GM19238 (cell line): ENCODE results near the gene CEACAM21.
"Not testable (repeated sequence)": the region's sequence is repeated elsewhere in the genome, so short reads cannot be mapped to it uniquely, and the experiment has no call there.

ENCODE experiments used
- DNase-seq: peaks from one replicate; pipeline ENCODE4 v3.0.0; 2011; ENCODE audit warnings: low spot score; ENCODE audit not compliant: insufficient read length

The CEACAM21 gene

DNA sequence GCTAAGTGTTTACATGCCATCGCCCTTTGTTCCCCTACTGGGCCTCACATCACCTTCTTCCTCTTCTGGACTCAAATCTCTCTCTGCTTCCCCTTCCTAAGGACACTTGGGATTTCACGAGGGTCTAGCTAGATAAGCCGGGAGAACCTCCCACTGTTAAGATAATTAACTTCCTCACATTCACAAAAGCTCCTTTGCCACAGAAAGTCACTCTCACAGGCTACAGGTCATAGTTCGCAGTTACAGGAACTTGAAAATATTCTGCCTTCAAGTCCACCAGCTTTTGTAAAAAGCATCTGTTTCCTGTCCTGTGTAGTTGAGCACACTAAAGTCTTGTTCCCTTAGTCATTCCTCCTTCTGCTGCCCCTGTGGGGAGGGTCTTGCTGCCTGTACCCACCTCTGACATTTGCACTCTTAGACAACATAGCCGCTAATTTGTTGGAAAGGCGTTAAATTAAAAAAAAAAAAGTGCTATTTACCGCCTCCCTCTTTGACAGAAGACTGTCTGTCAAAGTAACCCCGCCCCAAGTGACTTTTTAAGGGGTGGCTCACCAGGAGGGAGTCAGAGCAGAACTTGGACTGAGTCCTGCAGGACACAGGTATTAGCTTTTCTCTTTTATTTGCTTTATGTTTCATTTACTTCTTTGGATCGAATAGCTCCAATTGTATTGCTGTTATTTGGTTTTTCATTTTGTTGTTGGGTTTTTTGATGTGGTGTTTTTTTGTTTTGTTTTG lies 26.8 kb upstream of the CEACAM21 start:
- DNase-seq = no peak

DNA sequence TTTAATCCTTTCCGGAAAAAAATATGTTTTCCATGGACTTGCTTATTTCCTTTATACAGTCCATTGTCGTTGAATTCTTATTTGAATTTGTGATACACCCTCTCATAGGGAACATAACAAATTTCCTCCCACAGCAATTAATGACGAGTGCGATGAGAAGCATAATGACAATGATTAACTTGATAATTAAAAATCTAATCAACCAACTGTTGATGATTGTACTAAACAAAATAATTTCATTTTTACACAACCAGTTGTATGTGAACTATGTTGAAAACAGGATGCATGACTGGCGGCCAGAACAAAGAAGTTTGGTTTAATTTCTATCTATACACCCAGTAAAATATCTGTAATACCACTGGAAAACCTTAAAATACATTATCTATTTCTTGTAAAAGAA lies 26.1 kb upstream of the CEACAM21 start:
- no peak for DNase-seq

DNA sequence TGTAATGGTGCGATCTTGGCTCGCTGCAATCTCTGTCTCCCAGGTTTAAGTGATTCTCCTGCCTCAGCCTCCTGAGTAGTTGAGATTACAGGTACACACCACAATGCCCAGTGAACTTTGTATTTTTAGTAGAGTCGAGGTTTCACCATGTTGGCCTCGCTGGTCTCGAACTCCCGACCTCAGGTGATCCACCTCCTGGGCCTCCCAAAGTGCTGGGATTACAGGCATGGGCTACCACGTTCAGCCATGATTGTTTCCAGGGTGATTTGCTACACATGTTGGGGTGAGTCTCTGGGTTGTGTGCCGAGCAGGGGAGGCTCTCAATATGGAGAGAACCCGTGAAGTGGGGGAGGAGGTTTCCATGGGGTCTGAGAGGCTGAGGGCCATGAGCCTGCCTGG lies 24.8 kb upstream of the CEACAM21 start:
- DNase-seq = no peak

DNA sequence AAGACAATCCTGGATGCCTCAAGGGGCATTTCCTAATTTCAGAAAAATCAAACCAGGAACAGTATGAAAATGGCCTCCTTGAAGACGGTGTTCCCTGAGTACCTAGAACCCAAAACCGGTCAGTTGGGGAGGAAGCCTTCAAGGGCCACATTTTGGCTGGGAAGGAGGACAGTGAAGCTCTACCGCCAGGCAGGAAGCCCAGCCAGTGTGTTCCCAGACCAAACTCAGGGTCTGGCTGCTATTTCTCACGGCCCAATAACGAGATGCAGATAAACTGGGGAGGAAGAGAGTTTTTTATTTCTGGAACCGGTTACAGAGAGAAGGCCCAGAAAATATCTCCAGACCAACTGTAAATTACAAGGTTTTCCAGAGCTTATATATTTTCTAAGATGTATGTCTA lies 24.3 kb upstream of the CEACAM21 start:
- DNase-seq = no peak

DNA sequence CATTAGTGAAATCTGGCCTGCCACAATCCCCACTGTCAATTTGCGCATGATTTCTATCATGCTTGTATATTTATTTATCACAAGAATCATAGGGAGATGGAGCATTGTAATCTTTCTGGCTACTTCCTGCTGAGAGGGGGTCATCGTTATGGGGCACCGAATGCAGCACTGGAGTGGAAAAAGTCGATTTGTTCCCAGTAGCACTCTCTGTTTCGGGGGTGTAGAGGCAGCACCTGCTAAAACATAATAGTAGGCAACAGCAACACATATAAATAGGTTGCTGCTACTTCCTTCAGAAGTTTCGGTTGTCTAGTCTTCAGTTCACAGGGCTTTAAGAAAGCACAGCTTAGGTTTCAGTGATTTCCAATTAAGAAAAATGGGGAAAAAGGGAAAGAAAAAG lies 23.4 kb upstream of the CEACAM21 start:
- DNase-seq = no peak

DNA sequence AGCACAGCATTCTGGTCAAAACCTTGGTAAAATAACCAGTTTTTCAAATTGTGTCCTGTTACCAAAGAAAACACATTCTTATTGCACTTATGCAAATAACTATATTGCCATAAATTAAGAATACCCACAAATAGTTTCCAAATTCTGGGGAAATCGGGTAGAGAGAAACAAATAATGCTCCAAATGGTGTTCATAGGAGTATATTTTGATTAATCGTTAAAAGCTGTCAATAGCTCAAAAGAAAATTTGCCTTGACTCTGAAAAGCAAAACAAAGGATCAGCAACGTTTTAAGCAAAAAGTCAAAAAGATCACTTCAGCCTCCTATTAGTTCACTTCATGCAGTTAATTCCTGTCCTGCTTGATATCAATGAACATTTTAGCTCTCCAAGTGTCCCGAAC lies 22.2 kb upstream of the CEACAM21 start:
- no peak for DNase-seq

DNA sequence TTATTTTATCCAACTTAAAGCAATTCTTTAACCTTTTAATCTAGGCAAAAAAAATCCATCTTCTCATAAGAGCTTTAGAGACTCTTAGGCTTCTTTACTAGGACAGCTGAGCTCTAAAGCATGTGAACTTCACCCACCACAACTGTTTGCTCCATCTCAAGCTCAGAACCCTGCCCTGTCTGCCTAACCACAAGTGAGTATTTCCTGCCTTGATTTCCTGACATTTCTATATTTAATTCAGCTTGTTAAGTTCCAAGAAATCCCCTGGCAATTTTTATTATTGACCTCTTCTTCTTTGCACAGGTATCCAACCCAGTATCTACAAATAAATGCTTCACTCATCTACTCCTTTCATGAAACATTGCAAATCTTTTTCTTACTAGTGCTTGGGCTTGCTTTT lies 21.1 kb upstream of the CEACAM21 start:
- DNase-seq = no peak

DNA sequence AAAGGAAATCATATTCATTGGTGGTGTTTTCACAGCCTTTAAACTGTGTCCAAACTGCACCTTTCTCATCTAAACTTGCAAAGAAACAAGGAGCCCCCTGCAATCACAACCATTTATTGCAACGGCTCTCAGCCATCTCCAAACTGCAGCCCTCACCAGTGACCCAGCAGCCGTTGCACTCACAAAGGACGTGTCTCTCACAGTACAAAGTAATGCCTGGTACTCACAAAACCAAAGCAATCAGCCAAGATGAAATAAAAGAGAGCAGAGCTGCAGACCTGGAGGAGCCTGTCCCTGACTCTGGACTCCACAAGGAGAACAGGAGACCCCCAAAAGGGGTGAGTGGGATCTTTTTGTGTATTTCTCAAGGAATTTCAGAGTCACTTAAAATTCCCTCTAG lies 20.2 kb upstream of the CEACAM21 start:
- no peak for DNase-seq

DNA sequence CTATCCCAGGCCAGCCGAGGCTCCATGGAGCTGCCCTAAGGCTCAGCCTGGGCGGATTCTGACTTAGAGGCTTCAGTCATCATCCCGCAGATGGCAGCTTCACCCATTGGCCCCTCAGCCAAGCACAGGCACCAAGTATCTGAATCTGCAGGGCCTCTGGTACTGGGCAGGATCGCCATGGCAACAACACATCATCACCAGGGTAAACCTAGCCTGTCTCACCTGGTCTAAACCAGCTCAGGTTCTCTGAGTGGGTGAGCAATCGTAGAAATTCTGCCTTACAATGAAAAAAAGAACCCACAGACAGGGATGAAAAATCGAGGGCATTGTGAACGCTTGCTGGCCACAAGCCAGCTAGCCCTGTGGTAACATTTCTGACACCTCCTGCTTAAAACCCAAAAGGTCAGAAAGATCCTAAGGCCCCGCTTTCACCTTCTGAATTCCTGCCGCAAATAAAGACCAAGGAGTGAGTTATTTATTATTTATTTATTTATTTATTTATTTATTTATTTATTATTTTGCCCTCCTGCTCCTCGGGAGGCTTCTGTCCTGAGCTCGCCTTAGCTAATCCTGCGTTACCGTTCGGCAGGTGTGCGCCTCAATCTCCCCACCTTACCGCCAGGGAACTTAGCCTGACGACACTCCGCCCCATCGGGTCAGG lies 12.0 kb upstream of the CEACAM21 start:
- DNase-seq = no peak

DNA sequence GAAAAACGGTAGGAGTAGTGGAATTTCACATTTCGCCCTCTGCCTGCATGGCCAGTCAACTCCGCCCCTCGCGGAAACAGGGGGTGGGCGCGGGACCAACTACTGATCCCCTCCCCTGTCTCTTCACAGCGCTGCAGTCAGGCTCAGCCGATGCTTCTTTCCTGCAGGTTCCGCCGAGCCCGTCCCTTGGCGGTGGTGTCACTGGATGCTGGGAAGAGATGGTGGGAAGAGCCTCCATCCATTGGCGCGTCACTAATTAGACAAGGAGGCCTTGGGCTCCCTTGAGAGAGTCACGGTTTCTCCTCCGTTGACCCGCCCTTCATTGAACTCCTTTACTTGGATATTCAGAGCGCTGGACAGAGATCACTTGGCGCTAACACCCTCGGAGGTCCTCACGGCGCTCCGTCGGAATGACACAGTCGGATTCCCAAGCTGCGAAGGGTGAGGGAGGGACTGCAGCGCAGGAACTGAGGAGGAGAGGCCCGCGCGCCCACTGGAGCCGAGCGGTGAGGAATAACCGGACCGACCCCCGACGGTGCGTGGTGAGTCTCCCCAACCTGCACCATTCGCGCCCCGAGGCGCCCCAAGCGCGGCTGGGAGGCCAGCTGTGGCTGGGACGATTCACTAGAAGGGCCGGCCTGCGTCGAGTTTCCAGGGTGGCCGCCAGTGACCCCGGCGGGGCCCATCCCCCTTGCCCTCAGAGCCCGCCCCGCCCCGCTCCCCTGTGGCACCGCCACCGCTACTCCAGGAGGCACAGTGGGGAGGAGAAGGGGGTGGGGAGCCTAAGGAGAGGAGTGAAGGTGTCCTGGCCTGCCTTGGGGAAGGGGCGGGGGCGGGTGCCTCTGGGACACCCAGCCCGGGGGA lies 11.2 kb upstream of the CEACAM21 start:
- DNase-seq = no peak

DNA sequence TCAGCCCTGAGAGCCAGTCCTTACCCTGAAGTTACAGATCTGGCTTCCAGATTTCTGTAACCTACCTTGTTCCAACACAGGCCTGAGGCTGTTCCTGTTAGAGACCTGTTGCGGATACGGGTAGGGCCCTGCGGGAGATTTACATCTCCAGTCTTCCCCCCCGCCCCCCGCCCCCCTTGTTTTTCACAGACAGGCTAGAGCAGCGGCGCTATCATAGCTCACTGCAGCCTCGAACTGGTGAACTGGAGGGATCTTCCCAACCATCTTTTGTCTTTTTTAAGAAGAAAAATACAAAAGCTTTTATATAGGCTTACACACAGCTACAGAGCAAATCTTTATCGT lies 10.6 kb upstream of the CEACAM21 start:
- DNase-seq = no peak

DNA sequence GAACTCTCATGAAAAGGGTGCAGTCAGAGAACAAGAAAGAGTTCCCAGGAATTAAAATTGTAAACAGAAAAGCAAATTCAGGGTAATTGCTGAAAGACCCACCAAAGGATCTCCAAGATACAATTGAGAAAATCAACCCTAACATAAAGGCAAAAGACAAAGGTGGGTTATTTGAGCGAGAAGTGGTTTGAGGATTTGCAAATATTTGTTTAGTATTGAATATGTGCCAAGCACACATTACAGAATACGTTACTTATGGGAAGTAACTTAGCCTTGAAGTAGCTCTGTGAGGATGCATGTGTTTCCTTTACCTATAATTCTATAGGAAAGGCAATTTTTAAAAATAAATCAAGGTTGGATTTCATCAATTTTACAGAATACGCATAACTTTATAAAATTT lies 10.0 kb upstream of the CEACAM21 start:
- no peak for DNase-seq

DNA sequence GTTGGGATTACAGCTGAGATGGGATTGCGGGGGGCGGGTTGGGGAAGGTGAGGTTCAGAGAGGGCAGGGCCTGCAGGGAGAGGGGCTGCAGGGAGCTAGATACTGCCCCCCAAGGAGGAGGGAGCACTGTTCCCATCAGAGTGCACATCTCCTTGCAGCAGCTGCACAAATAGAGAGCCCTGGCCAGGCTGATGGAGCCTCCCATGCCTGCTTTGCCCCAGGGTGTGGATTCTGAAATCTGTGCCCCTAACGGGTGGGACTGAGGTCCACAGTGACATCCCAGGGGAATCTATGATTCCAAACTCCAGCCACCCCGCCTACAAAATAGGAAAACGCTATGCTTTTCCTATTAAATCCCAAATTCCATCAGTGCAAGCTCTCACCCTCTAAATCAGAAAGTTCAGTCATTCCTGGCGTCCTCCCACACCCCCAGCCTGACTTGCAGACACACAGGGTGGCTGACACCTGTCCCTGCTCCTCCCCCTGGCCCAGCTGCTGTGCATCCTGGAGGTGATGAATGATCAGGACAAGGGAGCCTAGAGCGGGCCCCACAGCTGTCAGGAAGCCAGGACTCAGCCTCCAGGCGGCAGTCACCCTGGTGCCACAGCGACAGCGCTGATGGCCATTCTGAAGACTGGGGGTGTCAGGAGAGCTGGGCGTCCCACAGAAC lies 6.3 kb upstream of the CEACAM21 start:
- DNase-seq = no peak

DNA sequence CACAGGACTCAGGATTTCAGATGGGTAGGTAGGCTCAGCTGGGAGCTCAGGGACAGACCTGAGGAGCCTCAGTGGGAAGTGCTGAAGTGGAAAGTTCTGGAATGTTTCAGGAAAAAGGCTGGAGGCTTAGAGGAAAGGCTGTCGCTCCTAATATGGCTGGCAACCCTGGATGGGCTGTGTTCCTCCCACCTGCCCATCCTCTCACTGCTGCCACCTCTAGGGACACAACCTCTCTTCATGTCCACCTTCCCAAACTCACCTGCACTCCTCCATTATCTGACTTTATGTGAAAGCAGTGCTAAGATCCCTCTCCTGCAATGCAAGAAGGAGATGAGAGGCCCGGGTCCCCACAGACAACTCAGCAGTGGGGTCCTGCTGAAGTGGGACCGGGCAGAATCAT lies 5.8 kb upstream of the CEACAM21 start:
- no peak for DNase-seq

DNA sequence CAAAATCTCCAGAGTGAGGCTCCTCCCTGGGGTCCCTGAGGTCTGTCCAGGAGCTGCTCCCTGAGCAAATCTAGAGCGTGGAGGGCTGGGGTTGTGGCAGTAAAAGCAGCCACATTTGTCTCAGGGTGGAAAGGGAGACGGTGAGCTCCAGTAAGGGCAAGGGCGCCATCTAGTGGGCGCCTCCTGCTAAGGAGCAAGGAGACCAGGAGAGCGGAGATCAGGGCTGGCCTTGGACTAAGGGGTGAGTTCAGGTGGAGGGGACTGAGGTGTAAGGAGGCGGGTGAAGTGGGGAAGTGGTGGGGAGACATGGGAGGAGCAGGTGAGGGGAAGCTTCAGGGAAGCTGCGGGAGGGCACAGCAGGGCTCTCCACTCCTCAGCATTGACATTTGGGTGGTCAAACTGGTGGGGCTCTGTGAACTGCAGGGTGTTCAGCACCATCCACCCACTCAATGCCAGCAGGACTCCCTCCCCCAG lies 5.3 kb upstream of the CEACAM21 start:
- DNase-seq = peak; percentile 62

DNA sequence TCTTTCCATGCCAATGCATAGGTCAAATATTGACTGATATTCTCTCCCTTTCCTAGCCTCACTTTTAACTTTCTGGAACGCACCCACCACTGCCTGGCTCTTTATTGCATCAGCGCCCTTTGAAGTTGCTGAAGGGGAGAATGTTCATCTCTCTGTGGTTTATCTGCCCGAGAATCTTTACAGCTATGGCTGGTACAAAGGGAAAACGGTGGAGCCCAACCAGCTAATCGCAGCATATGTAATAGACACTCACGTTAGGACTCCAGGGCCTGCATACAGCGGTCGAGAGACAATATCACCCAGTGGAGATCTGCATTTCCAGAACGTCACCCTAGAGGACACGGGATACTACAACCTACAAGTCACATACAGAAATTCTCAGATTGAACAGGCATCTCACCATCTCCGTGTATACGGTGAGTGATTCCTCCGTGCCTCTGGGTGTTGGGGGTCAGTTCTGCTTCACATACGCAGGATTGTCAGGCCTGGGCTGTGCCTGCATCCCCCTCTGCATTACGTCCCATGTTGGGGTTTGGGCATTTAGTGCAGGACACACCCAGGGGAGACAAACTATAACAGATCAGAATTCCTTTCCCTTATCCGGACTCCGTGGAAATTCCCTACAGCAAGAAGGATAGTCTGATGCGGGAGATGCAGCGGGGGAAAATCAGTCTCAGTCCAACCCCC lies 1.3 kb downstream of the CEACAM21 start:
- no peak for DNase-seq

DNA sequence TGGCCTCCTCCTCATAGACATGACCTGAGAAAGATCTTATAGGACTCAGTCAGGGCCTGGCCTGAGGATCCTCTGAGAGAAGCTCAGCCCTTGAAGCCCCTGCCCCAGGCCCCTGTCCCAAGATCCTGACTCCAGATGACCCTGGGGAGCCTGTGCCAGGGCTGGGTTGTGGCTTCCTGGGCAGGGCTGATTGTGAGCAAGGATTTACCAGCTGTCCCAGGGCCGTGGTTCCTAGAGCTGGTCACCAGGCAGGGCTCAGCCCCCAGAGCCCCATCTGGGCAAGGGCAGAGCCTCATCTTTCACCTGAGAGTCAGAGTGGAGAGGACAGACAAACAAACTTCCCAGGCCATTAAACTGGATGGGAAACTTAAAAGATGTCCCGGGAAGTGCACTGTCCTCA lies 1.9 kb downstream of the CEACAM21 start:
- DNase-seq = no peak

DNA sequence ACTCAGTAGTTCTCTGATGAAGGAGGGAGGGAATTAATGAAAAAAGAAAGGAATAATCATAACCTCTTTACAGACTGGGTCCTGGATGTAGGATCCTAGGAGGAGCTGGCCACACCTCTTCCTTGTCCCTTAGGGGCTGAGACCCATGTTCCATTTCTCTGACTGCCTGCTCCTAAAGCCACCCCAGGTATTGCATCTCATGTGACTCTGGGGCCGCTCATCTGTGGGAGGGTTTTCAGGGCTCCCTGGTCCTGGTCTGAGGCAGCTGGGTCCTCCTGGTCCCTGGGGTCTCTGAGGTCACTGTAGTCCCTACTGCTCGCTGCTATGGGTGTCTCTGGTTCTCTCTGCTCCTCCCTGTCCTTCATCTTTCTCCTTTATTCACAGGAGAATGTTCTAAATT lies 2.9 kb downstream of the CEACAM21 start:
- DNase-seq = no peak

DNA sequence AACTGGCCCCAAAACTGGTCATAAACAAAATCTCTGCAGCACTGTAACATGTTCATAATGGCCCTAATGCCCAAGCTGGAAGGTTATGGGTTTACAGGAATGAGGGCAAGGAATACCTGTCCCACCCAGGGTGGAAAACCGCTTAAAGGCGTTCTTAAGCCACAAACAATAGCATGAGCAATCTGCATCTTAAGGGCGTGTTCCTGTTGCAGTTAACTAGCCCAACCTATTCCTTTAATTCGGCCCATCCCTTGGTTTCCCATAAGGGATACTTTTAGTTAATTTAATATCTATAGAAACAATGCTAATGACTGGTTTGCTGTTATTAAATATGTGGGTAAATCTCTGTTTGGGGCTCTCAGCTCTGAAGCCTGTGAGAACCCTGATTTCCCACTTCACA lies 5.1 kb downstream of the CEACAM21 start:
- not testable (repeated sequence) for DNase-seq

DNA sequence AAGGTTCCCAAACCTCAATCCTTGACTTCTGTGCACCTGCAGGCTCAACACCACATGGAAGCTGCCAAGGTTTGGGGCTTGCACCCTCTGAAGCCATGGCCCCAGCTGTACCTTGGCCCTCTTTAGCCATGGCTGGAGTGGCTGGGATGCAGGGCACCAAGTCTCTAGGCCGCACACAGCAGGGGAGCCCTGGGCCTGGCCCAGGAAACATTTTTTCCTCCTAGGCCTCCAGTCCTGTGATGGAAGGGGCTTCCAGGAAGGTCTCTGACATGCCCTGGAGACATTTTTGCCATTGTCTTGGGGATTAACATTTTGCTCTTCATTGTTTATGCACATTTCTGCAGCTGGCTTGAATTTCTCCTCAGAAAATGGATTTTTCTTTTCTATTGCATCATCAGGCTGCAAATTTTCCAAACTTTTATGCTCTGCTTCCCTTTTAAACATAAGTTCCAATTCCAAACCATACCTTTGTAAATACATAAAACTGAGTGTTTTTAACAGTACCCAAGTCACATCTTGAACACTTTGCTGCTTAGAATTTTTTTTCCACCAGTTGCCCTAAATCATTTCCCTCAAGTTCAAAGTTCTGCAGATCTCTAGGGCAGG lies 6.7 kb downstream of the CEACAM21 start:
- not testable (repeated sequence) for DNase-seq
